Activated CD8-positive, alpha-beta T cell treated with anti-CD3 and anti-CD28 coated beads for 36 hours (primary cell): Measurements from ENCODE around the gene CLIC6. TPM values are rescaled to one million over a fixed set of nuclear protein-coding genes. Genes with fewer than 3 reads are reported as not detected.

Experiments used
- ATAC-seq: fragments of 200-7000 bp; cut with Tn5 transposase; one replicate; pipeline ENCODE4 v1.10.0; 2021; ENCODE audit warnings: mild to moderate bottlenecking, moderate library complexity
- CTCF ChIA-PET: fragments of 350-600 bp; sonication (Branson Sonifier 250); formaldehyde crosslinking; loops from one replicate; lab custom pipeline; 2021; ENCODE audit warnings: antibody characterized with exemption; lab: Charles Lee
- POLR2A ChIA-PET: fragments of 350-600 bp; sonication (Branson Sonifier 250); formaldehyde crosslinking; loops from one replicate; lab custom pipeline; 2021; ENCODE audit warnings: antibody characterized with exemption; lab: Charles Lee
- DNase-seq: peaks from one replicate; pipeline ENCODE4 v3.0.0-alpha.2; 2020
- H3K27ac Mint-ChIP-seq: one replicate; pipeline ENCODE4 v1.8.0; 2021; ENCODE audit warnings: mild to moderate bottlenecking, mixed read lengths
- H3K27me3 Mint-ChIP-seq: one replicate; pipeline ENCODE4 v1.8.0; 2021; ENCODE audit warnings: mixed read lengths
- H3K36me3 Mint-ChIP-seq: one replicate; pipeline ENCODE4 v1.8.0; 2021; ENCODE audit warnings: low read depth, mixed read lengths
- H3K4me1 Mint-ChIP-seq: one replicate; pipeline ENCODE4 v1.8.0; 2021; ENCODE audit warnings: low read depth, mixed read lengths
- H3K4me3 Mint-ChIP-seq: one replicate; pipeline ENCODE4 v1.8.0; 2021; ENCODE audit warnings: mild to moderate bottlenecking, moderate library complexity, mixed read lengths
- H3K9me3 Mint-ChIP-seq: one replicate; pipeline ENCODE4 v1.8.0; 2021; ENCODE audit warnings: mixed read lengths
- CTCF ChIP-seq: fragments of 200-600 bp; IDR thresholded peaks from one replicate; pipeline ENCODE4 v1.8.0; 2022; ENCODE audit warnings: antibody characterized with exemption, mild to moderate bottlenecking
- intact Hi-C: fragments of 100-400 bp; cut with micrococcal nuclease; formaldehyde crosslinking; loops from one replicate; pipeline ENCODE4 v1.10.0; 2022
- total RNA-seq, 2 experiments: library from RNA; stranded (reverse); gene quantifications; one replicate each; pipeline ENCODE4 v1.2.3, GENCODE V29; 2021

CLIC6 gene
- total RNA-seq, 2 experiments from 2014 or later = 0.54 to 0.58 TPM

- H3K4me1 Mint-ChIP-seq = no peaks in the 10 kb centered on the region
- H3K27me3 Mint-ChIP-seq = peaks cover 16% of the 10 kb centered on the region
- ChIA-PET POLR2A (no interaction called here), CTCF (interaction anchor here (1.3 to 1.8 kb wide), 2 partner anchors 8 to 42 kb away, joined by 4 read pairs; no protein-coding TSS in a partner anchor)
- no peak overlapping the region for H3K27ac Mint-ChIP-seq
- no peak overlapping the region for H3K4me3 Mint-ChIP-seq
- intact Hi-C loops = no loop called here
- ATAC-seq = no peak
- no peak for DNase-seq
- no peaks in the 10 kb centered on the region for H3K36me3 Mint-ChIP-seq
- no peak for TF ChIP-seq CTCF
- H3K9me3 Mint-ChIP-seq = no peaks in the 10 kb centered on the region
Observed at GRCh38 chr21:34650861-34651431, 17.8 kb upstream of the CLIC6 start.

- Mint-ChIP-seq H3K4me3 (no peak overlapping the region), H3K9me3 (no peaks in the 10 kb centered on the region), H3K36me3 (no peaks in the 10 kb centered on the region), H3K4me1 (no peaks in the 10 kb centered on the region), H3K27me3 (peaks cover 17% of the 10 kb centered on the region), H3K27ac (no peak overlapping the region)
- no peak for TF ChIP-seq CTCF
- ChIA-PET POLR2A (no interaction called here), CTCF (no interaction called here)
- intact Hi-C loops = no loop called here
- no peak for ATAC-seq
- no peak for DNase-seq
Observed at GRCh38 chr21:34651642-34652041, 17.2 kb upstream of the CLIC6 start.

- POLR2A ChIA-PET = no interaction called here
- CTCF ChIA-PET = interaction anchor here (0.7 to 1.8 kb wide), 2 partner anchors 70 to 143 kb away, joined by 3 to 4 read pairs; no protein-coding TSS in a partner anchor
- Mint-ChIP-seq H3K9me3 (no peaks in the 10 kb centered on the region), H3K27ac (no peak overlapping the region), H3K4me3 (no peak overlapping the region), H3K4me1 (no peaks in the 10 kb centered on the region), H3K27me3 (peaks cover 26% of the 10 kb centered on the region), H3K36me3 (no peaks in the 10 kb centered on the region)
- DNase-seq (no peak), ATAC-seq (no peak)
- TF ChIP-seq CTCF = no peak
- intact Hi-C loops = no loop called here
Observed at GRCh38 chr21:34653522-34653921, 15.3 kb upstream of the CLIC6 start.

GRCh38 chr21:34661848-34662247 is 6.9 kb upstream of the CLIC6 start:
- no peak overlapping the region for H3K27ac Mint-ChIP-seq
- H3K27me3 Mint-ChIP-seq = peaks cover 33% of the 10 kb centered on the region
- CTCF ChIA-PET = no interaction called here
- H3K36me3 Mint-ChIP-seq = peaks cover 7% of the 10 kb centered on the region
- ATAC-seq (no peak), DNase-seq (no peak)
- H3K4me1 Mint-ChIP-seq = no peaks in the 10 kb centered on the region
- POLR2A ChIA-PET = no interaction called here
- H3K9me3 Mint-ChIP-seq = peaks cover 21% of the 10 kb centered on the region
- intact Hi-C loops = no loop called here
- TF ChIP-seq CTCF = no peak
- no peak overlapping the region for H3K4me3 Mint-ChIP-seq

- no peak overlapping the region for H3K4me3 Mint-ChIP-seq
- no peak for ATAC-seq
- intact Hi-C loops = no loop called here
- peak; percentile 35 for DNase-seq
- no peak overlapping the region for H3K27ac Mint-ChIP-seq
- H3K27me3 Mint-ChIP-seq = peaks cover 47% of the 10 kb centered on the region
- no peaks in the 10 kb centered on the region for H3K9me3 Mint-ChIP-seq
- TF ChIP-seq CTCF = no peak
- H3K36me3 Mint-ChIP-seq = no peaks in the 10 kb centered on the region
- peaks cover 9% of the 10 kb centered on the region for H3K4me1 Mint-ChIP-seq
- ChIA-PET POLR2A (interaction anchor here (1.4 kb wide), 1 partner anchor 36 kb away, joined by 3 read pairs; no protein-coding TSS in a partner anchor), CTCF (interaction anchor here (1.0 to 2.3 kb wide), 2 partner anchors 22 to 26 kb away, joined by 3 to 13 read pairs; no protein-coding TSS in a partner anchor)
Observed at GRCh38 chr21:34667761-34668160, 1.0 kb upstream of the CLIC6 start.
